Activated naive CD8-positive, alpha-beta T cell treated with anti-CD3 and anti-CD28 coated beads, Interleukin-2, amount 10 ng/mL, durations not matched to agents 7 days and 5 days (primary cell): ENCODE results near the gene DHRS12. TPM values are rescaled to one million over a fixed set of nuclear protein-coding genes. Genes with fewer than 3 reads are reported as not detected.
"Not testable (repeated sequence)": the region's sequence is repeated elsewhere in the genome, so short reads cannot be mapped to it uniquely, and the experiment has no call there.

Experiments
- ATAC-seq: fragments of 150-1000 bp; cut with Tn5 transposase; one replicate; pipeline ENCODE4 v1.10.0; 2021; ENCODE audit warnings: low read depth, moderate library complexity
- POLR2A ChIA-PET: fragments of 350-600 bp; sonication (Branson Sonifier 250); formaldehyde crosslinking; loops from one replicate; lab custom pipeline; 2021; ENCODE audit warnings: antibody characterized with exemption; lab: Charles Lee
- DNase-seq: peaks from one replicate; pipeline ENCODE4 v3.0.0; 2021
- H3K27ac Mint-ChIP-seq: one replicate; pipeline ENCODE4 v1.8.0; 2022; ENCODE audit warnings: mild to moderate bottlenecking, mixed read lengths
- H3K27me3 Mint-ChIP-seq: one replicate; pipeline ENCODE4 v1.8.0; 2022; ENCODE audit warnings: mild to moderate bottlenecking, moderate library complexity, mixed read lengths
- H3K36me3 Mint-ChIP-seq: one replicate; pipeline ENCODE4 v1.8.0; 2021; ENCODE audit warnings: mild to moderate bottlenecking, mixed read lengths
- H3K4me1 Mint-ChIP-seq: one replicate; pipeline ENCODE4 v1.8.0; 2021; ENCODE audit warnings: mixed read lengths
- H3K4me3 Mint-ChIP-seq: one replicate; pipeline ENCODE4 v1.8.0; 2022; ENCODE audit warnings: mild to moderate bottlenecking, moderate library complexity, mixed read lengths
- H3K9me3 Mint-ChIP-seq: one replicate; pipeline ENCODE4 v1.8.0; 2021; ENCODE audit warnings: mixed read lengths
- total RNA-seq, 2 experiments: library from RNA; stranded (reverse); gene quantifications; one replicate each; pipeline ENCODE4 v1.2.3, GENCODE V29; 2021

DHRS12 gene
- total RNA-seq, 2 experiments from 2014 or later, result 12.6 to 13.1 TPM

DNA sequence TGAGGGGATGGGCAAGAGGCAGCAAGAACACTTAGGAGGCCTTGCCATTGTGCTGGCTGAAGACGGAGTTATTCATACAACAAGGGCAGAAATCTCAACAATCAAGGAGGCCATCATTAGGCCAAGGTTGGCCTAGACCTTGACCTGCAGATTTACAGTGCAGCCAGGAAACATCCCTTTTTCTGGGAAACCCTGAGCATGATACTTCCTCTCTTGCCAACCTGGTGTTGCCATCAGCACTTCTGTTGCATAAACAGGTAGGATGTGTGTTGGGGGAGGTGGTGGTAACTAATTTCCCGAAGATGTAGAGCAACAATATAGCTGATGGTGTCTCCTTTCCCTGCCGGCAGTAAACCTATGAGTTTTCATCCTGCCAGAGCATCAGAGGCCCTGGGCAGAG is 33.1 kb upstream of the DHRS12 start:
- ATAC-seq (no peak), DNase-seq (no peak)
- Mint-ChIP-seq H3K27ac (peak overlapping the region; percentile 21), H3K9me3 (no peaks in the 10 kb centered on the region), H3K36me3 (no peaks in the 10 kb centered on the region), H3K4me3 (peak overlapping the region; percentile 8), H3K27me3 (no peaks in the 10 kb centered on the region), H3K4me1 (peaks cover 40% of the 10 kb centered on the region)
- POLR2A ChIA-PET, result interaction anchor here (1.0 kb wide), 1 partner anchor 384 kb away, joined by 3 read pairs; the partner anchor contains the start of gene INTS6

DNA sequence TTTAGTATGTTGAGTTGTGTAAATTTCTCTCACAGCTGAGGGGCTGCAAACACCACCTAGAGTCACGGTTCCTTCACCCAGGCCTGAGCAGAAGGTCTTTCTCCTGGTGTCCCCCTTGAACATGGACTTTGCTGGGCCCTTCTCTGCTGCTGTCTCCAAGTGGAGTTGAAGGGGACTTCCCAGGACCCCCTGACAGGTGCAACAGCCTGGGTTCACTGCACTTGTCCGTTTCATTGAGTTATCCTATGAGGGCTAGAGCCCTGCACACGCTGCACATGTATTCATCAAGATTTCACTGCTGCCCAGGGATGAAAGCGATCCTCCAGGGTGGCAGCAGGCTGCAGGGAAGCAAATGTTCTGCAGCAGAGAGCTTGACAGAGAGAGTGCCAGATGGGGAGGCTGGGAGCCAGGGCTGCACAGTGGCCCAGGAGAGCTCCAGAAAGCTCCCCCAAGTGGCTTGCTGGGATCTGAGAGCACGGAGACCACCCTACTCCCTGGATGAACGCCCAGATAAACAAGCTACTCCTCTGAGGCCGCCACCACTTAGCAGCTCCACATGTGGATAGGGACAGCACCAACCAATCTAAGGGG is 30.7 kb upstream of the DHRS12 start:
- Mint-ChIP-seq H3K4me3 (no peak overlapping the region), H3K4me1 (peaks cover 47% of the 10 kb centered on the region), H3K27me3 (no peaks in the 10 kb centered on the region), H3K27ac (peak overlapping the region; percentile 28), H3K36me3 (no peaks in the 10 kb centered on the region), H3K9me3 (no peaks in the 10 kb centered on the region)
- POLR2A ChIA-PET, result interaction anchor here (0.8 to 1.0 kb wide), 2 partner anchors 9 to 19 kb away, joined by 4 to 6 read pairs; no protein-coding TSS in a partner anchor
- no peak for DNase-seq
- ATAC-seq, result no peak

DNA sequence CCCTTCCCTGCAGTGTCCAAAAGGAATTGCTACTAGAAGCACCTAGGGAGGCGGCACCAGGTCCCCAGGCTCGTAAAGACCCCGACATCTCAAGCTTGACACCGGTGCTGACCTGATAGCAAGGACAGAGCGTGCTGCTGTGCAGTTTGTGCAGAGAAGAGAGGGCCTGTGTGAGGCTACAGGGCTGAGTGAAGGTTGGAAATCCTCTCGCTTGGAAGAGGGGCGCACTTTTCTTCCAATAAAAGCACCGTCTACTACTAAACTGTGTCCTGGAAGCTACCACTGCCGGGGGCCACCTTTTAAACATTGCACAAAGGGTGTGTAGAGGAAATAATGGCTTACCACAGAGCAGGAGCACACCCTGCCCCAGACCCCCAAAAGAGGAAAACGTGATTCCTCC is 30.0 kb upstream of the DHRS12 start:
- DNase-seq, result no peak

DNA sequence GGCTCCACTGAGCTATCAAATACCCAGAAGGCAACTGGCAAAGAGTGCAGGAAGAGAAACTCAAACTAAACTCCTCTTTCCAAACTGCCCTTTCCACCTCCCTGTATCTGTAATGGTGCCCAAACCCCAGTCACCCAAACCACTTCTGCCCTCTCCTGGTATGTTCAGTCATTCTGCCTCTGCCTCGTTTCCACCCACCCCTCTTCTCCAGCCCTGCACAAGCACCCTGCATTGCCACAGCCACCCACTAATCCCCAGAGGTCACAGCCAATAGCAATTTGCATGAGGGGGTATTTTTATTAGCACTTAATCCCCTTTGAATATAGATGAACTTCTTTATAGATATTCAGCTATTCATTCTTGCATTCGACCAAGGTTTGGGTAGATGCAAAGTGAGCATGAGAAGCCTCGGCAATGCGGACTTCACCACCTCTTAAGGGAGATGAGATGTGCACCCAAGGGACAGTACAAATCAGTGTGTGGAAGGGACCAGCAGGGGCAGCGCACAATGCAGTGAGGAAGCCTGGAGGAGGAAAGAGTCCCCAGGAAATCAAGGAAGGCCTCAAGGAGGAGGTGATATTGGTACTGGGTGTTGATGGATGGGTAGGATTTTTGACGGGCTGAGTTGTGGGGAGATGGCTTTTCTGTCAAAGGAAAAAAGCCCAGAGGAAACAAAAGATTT is 28.6 kb upstream of the DHRS12 start:
- peaks cover 51% of the 10 kb centered on the region for H3K4me1 Mint-ChIP-seq
- DNase-seq (no peak), ATAC-seq (peak; percentile 95)
- no peaks in the 10 kb centered on the region for H3K9me3 Mint-ChIP-seq
- POLR2A ChIA-PET, result interaction anchor here (1.0 to 2.7 kb wide), 3 partner anchors 10 to 18 kb away, joined by 3 to 20 read pairs (median 11); no protein-coding TSS in a partner anchor
- H3K27ac Mint-ChIP-seq, result peak overlapping the region; percentile 17
- H3K36me3 Mint-ChIP-seq, result no peaks in the 10 kb centered on the region
- peak overlapping the region; percentile 9 for H3K4me3 Mint-ChIP-seq
- H3K27me3 Mint-ChIP-seq, result no peaks in the 10 kb centered on the region

More for the DNA sequence above, 30.0 kb upstream of the DHRS12 start:
- Mint-ChIP-seq H3K36me3 (no peaks in the 10 kb centered on the region), H3K4me3 (no peak overlapping the region), H3K9me3 (no peaks in the 10 kb centered on the region), H3K27me3 (no peaks in the 10 kb centered on the region), H3K27ac (peak overlapping the region; percentile 49), H3K4me1 (peaks cover 48% of the 10 kb centered on the region)
- POLR2A ChIA-PET, result interaction anchor here (0.8 to 1.0 kb wide), 2 partner anchors 8 to 18 kb away, joined by 4 to 6 read pairs; no protein-coding TSS in a partner anchor
- no peak for ATAC-seq

DNA sequence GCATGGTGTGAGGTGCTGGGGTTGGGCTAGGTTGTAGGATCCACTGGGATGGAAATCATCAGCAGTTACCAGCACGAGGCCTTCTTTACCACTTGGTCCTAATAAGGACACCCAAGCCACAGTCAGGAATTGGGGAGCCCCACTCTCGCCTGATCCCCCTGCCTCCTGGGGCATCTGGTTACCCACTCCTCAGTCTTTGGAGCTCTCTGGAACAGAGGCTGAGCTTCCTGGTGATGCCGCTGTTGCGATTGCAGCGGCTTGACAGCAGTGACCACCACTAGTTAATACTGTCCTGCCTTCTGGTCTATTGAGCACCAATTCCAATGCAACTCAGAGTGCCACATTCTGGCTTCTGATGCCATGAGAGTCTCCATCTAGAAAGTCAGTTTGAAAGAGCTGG is 27.6 kb upstream of the DHRS12 start:
- DNase-seq, result no peak
- no peak overlapping the region for H3K4me3 Mint-ChIP-seq
- H3K36me3 Mint-ChIP-seq, result no peaks in the 10 kb centered on the region
- H3K27me3 Mint-ChIP-seq, result no peaks in the 10 kb centered on the region
- no peak for ATAC-seq
- no peaks in the 10 kb centered on the region for H3K9me3 Mint-ChIP-seq
- H3K27ac Mint-ChIP-seq, result no peak overlapping the region
- peaks cover 51% of the 10 kb centered on the region for H3K4me1 Mint-ChIP-seq
- POLR2A ChIA-PET, result interaction anchor here (0.7 to 2.7 kb wide), 3 partner anchors 9 to 16 kb away, joined by 3 to 20 read pairs (median 11); no protein-coding TSS in a partner anchor

DNA sequence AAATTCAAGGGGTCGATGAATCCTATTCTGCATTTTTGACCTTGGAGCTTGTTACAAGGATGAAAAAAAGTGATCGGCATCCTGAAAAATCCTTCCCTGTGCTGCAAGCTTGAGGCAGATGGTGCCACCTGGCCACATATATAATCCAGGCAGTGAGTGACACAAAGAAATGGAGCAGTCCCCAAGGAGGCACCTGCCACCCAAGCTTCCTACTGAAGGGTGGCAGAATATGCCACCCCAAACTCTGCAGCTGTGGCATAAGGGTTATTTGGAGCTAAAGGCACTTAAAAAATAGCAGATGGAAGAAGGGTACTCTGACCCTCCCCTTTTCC is 25.6 kb upstream of the DHRS12 start:
- ATAC-seq (no peak), DNase-seq (no peak)
- no peaks in the 10 kb centered on the region for H3K27me3 Mint-ChIP-seq
- H3K36me3 Mint-ChIP-seq, result no peaks in the 10 kb centered on the region
- POLR2A ChIA-PET, result no interaction called here
- no peak overlapping the region for H3K4me3 Mint-ChIP-seq
- peaks cover 59% of the 10 kb centered on the region for H3K4me1 Mint-ChIP-seq
- H3K9me3 Mint-ChIP-seq, result no peaks in the 10 kb centered on the region
- H3K27ac Mint-ChIP-seq, result no peak overlapping the region

DNA sequence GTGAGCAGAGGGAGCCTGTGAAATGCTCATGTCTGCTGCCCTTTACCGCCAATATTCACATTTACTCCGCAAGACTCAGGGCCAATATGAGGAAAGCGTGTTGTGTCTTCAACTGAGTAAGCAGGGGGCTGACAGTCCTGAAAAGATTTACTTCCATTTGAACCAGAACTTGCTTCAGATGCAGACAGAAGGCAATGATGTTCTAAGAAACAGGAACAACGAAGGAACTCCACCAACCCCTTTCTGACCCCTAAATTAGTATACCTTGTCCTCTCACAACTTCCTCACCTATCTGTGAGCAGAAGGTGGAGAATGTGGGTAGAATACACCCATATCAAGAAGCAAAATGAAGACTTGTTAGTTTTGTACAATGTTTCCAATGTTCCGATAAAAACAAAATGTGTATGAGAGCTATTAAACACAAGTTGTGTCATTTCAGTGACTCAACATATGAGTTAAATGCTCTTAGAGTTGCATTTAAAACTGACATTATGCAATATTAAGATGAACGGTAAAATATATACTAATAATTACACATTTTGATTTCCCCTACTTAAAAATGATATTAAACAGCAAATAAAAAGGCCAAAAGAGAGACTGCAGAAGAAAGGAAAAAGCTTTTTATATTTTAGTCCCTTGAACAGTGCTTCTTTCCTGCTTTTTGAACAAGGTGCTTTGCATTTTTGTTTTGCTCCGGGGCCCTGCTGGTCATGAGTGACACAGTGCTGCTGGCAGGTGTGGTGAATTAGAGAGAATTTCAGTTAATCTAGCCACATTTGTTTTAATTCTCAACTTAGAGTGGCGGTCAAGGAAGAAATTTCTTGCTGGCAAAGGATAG is 25.0 kb upstream of the DHRS12 start:
- H3K4me1 Mint-ChIP-seq, result peaks cover 57% of the 10 kb centered on the region
- POLR2A ChIA-PET, result no interaction called here
- H3K36me3 Mint-ChIP-seq, result no peaks in the 10 kb centered on the region
- ATAC-seq (no peak), DNase-seq (no peak)
- H3K4me3 Mint-ChIP-seq, result no peak overlapping the region
- no peak overlapping the region for H3K27ac Mint-ChIP-seq
- H3K27me3 Mint-ChIP-seq, result no peaks in the 10 kb centered on the region
- H3K9me3 Mint-ChIP-seq, result no peaks in the 10 kb centered on the region

DNA sequence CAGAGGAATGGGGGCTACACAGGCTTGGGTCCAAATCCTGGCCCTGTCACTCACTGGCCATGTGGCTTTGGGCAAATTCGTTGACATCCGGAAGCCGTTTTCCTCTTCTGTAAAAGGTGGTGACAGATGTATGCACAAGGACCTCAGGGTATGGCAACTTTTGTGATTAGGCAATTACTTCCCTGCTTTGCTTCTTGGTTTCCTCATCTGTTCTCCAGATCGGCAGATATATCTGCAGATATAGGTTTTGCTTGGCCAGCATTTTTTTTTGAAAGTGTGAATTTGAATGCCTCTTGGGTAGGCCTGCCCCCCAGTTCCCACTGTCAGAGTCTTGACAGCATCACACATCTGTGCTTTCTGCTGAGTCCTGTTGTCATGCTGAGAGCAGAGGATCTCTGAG is 23.3 kb upstream of the DHRS12 start:
- Mint-ChIP-seq H3K4me1 (peaks cover 61% of the 10 kb centered on the region), H3K27ac (peak overlapping the region; percentile 88)

DNA sequence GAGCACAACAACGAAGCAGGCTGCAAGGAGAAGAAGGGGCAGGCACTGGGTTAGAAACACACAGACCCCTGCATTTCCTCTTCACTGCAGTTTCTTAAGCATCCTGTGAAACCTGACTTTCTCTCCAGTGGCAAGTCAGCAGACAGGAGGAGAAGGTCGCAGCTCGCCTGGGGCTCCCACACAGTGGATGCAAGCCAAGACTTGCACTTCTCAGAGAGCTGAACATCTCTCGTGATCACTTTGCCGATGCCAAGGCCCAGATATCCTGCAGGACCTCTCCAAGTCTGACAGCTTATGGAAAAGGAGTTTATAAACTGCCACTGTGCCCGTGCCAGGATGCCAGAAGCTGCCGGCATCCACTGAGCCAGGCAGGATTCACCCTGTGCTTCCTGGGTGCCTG is 22.6 kb upstream of the DHRS12 start:
- Mint-ChIP-seq H3K4me3 (peak overlapping the region; percentile 74), H3K27me3 (no peaks in the 10 kb centered on the region)

More for the DNA sequence above, 23.3 kb upstream of the DHRS12 start:
- POLR2A ChIA-PET, result no interaction called here
- no peaks in the 10 kb centered on the region for H3K9me3 Mint-ChIP-seq
- no peaks in the 10 kb centered on the region for H3K36me3 Mint-ChIP-seq
- peak overlapping the region; percentile 16 for H3K4me3 Mint-ChIP-seq
- H3K27me3 Mint-ChIP-seq, result no peaks in the 10 kb centered on the region
- ATAC-seq, result no peak
- no peak for DNase-seq

DNA sequence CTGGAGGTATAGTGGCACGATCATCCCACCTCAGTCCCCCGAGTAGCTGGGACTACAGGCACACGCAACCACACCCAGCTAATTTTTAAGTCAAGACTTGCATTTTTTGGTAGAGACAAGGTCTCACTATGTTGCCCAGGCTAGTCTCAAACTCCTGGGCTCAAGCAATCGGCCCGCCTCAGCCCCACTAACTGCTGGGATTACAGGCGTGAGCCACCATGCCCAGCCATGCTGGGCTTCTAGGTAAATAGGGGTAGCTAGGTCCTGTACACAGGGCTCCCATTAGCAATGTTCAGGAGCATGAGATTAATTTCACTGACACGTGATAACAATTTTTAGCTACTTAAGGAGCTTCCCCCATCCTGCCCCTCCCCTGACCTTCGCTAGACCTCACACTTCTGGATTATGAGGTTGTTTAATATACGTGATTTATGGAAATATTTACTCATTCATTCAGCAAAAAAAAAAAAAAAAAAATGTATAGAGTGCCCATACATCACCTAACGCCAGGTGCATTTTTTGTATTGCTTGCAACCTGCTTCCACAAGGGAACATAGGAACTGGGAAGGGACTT is 21.8 kb upstream of the DHRS12 start:
- no peaks in the 10 kb centered on the region for H3K9me3 Mint-ChIP-seq
- no peaks in the 10 kb centered on the region for H3K27me3 Mint-ChIP-seq
- no peaks in the 10 kb centered on the region for H3K36me3 Mint-ChIP-seq
- POLR2A ChIA-PET, result interaction anchor here (0.7 to 1.8 kb wide), 7 partner anchors 9 to 619 kb away, joined by 3 to 13 read pairs (median 4); partner anchors contain the start of gene INTS6
- ATAC-seq (no peak), DNase-seq (no peak)
- peaks cover 69% of the 10 kb centered on the region for H3K4me1 Mint-ChIP-seq
- H3K4me3 Mint-ChIP-seq, result peak overlapping the region; percentile 74
- peak overlapping the region; percentile 88 for H3K27ac Mint-ChIP-seq

More for the DNA sequence above, 22.6 kb upstream of the DHRS12 start:
- peak overlapping the region; percentile 88 for H3K27ac Mint-ChIP-seq
- ATAC-seq (peak; percentile 12), DNase-seq (no peak)
- no peaks in the 10 kb centered on the region for H3K9me3 Mint-ChIP-seq
- POLR2A ChIA-PET, result interaction anchor here (1.5 kb wide), 1 partner anchor 23 kb away, joined by 4 read pairs; no protein-coding TSS in a partner anchor
- peaks cover 62% of the 10 kb centered on the region for H3K4me1 Mint-ChIP-seq
- no peaks in the 10 kb centered on the region for H3K36me3 Mint-ChIP-seq

DNA sequence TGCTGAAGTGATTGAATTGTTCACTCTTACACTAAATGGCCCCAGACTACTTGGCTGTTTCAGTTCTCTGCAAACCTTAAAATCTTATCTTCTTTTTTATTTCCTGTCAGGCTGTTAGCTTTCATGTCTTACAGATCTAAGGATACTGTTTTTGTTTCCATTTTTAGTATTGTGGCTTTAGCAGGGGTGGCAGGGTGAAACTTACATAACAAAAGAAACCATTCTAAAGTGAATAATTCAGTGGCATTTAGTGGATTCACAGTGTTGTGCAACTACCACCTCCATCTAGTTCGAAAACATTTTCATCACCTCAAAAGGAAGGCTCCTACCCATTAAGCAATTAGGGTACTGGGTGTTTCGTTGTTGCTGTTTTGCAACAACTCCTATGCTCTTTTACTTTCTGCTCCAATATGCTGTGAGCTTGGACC is 21.2 kb upstream of the DHRS12 start:
- Mint-ChIP-seq H3K4me1 (peaks cover 73% of the 10 kb centered on the region), H3K27me3 (no peaks in the 10 kb centered on the region), H3K36me3 (no peaks in the 10 kb centered on the region), H3K9me3 (no peaks in the 10 kb centered on the region), H3K27ac (peak overlapping the region; percentile 88), H3K4me3 (peak overlapping the region; percentile 74)
- ATAC-seq (peak; percentile 55), DNase-seq (no peak)
- POLR2A ChIA-PET, result interaction anchor here (0.6 to 1.8 kb wide), 7 partner anchors 9 to 542 kb away, joined by 3 to 13 read pairs (median 4); partner anchors contain the start of gene INTS6

DNA sequence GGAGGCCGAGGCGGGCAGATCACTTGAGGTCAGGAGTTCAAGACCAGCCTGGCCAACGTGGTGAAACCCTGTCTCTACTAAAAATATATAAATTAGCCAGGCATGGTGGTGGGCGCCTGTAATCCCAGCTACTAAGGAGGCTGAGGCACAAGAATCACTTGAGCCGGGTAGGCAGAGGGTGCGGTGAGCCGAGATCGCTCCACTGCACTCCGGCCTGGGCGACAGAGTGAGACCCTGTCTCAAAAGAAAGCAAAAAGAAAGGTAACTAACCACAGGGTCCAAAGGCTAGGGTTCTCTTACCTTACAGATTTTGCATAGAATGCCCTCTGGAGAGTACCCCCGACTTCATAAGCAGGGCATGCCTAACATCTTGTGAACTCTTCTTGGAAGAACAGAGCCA is 20.7 kb upstream of the DHRS12 start:
- POLR2A ChIA-PET, result interaction anchor here (0.6 to 1.8 kb wide), 5 partner anchors 9 to 541 kb away, joined by 3 to 13 read pairs (median 4); partner anchors contain the start of gene INTS6
- ATAC-seq, result peak; percentile 4
- not testable (repeated sequence) for H3K36me3 Mint-ChIP-seq, DNase-seq, H3K27me3 Mint-ChIP-seq, H3K9me3 Mint-ChIP-seq
- H3K27ac Mint-ChIP-seq, result peak overlapping the region; percentile 88
- peak overlapping the region; percentile 74 for H3K4me3 Mint-ChIP-seq
- peaks cover 74% of the 10 kb centered on the region for H3K4me1 Mint-ChIP-seq
